Measurements from ENCODE around the gene CPNE5.

CPNE5 gene

DNA sequence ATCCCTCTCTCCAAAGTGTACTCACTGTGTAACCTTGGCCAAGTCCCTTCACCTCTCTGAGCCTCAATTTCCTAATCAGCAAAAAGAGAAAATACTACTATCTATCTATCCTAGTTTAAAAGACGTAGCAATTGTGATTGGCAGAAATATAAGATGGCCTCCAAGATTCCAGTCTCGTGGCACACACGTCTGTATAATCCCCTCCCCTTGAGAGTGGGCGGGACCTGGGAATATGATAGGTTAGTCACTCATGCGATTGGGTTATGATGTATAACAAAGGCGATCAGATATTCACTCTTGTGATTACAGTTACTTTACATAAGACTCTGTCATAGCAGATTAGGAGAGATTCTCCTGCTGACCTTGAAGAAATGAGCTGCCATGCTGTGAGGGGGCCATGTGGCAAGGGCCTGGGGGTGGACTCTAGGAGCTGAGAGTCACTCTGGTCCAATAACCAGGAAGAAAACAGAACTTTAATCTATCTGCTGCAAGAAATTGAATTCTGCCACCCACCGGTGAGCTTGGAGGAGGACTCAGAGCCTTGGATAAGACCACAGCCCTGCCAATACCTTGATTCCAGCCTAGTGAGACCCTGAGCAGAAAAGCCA lies 6.0 kb downstream of the CPNE5 start:
- DNase-seq: no peak

- no peak for DNase-seq
These were observed 6.9 kb downstream of the CPNE5 start for GRCh38 chr6:36832313-36832712.

DNA sequence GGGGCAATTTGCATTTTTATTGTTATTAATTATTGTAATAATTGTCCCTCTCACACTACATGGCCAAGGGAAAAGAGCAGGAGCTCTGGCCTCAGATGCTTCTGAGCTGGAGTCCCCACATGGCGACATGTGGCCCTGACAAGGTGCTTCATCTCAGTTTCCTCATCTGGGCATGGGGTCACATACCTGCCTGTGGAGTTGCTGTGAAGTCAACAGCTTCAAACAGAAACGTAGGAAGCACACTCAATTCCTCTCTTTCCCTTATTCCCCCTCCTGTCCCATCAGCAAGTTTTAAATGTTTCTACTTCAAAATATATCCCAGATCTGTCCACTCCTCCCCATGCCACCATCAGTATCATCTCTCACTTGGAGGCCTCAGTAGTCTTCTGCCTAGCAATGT lies 8.7 kb downstream of the CPNE5 start:
- DNase-seq: no peak

DNA sequence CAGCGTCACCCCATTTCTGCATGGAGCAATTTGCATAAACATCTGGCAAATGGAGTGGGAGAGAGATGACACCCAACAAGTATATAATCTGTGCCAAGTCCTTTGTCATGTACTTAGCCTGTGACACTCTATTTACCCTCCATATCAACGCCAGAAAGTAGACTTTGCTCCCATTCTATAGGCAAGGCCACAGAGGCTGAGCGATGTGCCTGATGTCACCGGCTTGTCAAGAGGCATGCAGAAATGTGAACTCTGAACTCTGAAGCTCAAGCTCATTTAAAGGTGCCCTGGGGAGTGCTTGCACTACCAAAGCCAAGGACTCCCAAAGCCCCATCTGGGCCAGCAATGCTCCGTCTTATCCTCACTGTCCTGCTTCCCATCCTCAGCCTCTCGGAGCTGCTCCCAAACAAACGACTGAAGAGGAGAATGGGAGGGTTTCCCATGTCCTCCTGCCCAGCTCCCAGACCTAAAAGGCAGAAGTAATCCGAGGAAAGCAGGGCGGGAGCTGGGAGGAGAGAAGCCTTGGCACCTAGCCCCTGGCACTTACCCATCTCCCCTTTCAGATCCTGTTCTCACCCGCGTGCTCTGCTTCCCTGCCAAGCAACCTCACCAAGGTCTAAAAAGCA lies 9.2 kb downstream of the CPNE5 start:
- no peak for DNase-seq

DNA sequence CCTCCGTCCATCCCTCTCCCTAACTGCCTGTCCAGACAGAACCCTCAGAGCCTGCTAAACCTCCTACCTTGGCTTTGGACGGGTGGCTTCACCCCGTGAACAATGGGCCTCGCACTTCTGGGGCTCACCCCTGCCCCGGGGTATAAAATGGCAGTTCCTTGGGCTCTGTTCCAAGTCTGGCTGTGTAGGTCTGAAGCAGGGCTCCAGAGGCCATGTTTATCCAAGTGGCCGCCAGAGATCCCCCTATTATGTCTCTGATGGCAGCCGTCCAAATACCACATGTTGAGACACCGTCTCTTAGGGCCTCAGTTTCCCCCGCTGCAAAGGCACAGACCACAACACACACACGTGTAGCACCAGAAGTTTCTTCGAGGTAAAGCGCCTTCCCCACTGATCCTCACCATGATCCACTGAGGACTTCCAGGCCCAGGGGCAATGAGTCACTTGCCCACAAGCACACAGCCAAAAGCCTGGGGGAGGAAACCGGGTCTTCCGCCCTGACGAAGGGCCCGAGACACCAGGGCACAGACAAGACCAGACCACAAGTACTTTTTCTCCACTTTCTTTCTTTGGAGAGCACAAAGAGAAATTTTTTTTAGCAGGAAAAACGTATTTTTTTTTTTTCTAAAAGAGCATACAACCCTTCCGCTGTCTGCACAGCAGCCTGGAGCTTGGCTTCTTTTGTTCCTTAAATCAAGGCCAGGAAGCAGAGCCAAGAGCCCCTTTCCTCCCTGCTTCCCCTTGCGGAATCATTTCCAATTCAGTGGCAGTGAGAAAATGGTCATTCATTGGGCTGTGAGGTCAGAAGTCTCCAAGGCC lies 11.8 kb downstream of the CPNE5 start:
- DNase-seq: peak; percentile 52

- no peak for DNase-seq
These were observed 12.6 kb downstream of the CPNE5 start for GRCh38 chr6:36826520-36827227.

DNA sequence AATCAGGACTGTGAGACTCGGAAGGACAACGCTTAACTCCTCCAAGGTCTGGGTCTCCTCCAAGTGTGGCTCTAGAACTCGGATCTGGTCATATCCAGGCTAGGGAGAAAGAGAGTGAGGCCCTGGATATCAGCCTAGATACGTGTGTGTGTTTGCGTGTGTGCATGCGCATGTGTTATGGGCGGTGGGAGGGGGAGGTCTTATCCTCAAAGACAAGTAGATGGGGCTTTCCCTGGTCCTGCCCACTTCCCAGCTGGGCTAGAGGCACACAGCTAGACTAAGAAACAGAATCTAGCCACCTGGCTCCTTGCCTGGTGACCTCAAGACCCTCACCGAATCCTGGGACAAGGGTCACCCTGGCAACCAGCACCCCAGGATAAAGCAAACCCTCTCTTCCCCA lies 13.2 kb downstream of the CPNE5 start:
- no peak for DNase-seq

- DNase-seq: no peak
These were observed 13.8 kb downstream of the CPNE5 start for GRCh38 chr6:36825452-36825851.

- no peak for DNase-seq
These were observed 15.0 kb downstream of the CPNE5 start for GRCh38 chr6:36824253-36824652.

GRCh38 chr6:36823421-36824096 lies 15.7 kb downstream of the CPNE5 start:
- DNase-seq: no peak

DNA sequence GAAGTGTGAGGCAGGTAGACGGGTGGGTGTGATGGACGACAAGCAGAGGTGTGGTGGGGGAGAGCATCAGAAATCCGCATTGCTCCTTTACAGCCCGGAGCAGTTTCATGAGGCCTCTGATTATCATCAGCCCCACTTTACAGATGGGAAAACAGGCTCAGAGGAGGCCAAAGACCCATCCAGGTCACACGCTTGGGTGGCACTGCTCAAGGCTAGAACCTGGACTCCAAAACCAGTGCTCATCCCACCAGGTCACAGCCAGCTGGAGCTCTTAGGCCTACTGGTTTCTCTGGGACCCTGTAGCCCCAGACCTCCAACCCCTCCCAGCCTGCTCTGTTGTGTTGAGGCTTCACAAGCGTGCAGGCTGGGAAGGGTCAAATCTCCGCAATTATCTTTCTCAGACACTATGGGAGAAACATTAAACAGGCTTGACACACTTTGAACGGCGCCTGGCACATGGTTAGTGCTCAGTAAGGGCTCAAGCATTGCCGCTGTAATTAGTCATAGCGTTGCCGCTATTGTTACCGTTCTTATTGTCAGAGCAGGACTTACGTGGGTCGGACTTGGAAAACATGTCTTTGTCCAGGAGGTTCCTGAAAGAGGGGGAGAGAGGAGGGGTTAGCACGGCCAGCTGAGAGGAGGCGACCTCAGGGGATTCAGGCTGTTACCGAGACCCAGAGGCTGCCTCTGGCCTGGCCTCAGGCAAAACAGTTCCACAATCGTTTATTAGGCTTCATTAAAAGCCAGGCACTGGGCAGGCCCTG lies 16.6 kb downstream of the CPNE5 start:
- no peak for DNase-seq

DNA sequence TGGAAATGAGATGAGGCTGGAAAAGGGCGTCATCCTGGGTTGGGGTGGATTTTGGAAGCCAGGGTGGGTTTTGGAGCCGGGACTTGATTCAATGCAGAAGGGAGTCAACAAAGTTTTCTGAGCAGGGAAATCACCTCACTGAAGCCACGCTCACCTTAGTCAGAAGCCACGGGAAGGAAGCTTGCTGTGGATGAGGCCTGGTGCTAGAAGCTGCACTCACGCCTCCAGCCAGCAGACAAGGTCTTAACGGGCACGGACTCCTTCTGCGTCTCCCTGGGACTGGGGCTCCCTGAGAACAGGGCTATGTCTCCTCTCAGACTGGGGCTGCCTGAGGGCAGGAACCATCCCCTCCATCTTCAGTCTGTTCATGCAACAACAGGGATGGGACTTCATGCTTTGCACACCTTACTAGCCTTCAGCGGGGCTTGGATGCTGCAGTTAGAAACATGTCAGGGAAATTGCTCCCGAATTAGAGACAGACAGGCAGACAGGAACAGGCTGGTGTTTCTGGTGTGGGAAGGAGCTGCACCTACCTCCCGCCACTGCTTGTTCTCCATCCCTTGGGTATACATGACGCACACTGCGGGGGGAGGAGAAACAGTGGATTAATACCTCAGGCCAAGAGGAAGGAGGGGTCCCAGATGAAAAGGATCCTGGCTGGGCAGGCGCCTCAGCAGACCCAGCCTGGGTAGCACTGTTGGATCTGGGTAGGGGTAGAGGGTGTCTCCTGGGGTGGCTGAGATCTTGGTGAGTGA lies 17.5 kb downstream of the CPNE5 start:
- DNase-seq: no peak

GRCh38 chr6:36820700-36821580 lies 18.3 kb downstream of the CPNE5 start:
- no peak for DNase-seq

DNA sequence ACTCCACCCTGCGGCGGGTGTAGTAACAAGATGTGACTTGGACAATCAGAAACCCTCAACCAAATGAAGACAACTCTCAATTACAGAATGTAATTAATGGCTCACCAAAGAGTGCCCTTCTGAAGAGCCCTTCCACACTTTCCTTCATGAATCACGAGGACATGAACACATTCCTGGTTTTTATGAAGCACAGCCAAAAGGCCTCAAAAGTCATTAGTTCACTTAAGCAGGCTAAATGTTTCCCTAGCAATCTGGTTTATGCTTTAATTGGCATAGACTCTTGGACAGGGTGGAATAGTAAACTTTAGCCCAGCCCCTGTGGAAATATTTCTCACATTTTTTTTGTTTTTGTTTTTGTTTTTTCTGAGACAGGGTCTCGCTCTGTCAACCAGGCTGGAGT lies 20.5 kb downstream of the CPNE5 start:
- DNase-seq: no peak

DNA sequence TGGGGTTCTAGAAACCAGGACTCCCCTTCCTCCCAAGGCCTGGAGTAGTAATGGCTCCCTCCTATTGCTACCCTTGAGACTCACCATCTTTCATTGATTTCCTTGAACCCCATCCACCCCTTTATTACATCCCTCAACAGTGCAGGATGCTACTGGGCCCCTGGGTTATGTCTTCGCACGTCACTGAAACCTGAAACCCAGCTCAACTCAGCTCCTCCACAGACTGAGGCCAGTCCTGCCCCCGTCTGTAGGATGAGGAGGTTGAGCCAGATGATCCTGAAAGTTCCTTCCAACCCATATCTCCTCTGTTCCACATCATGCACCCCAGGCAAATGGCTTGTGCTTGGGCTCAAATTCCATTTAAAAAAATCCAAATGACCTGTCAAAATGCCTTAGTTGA lies 21.4 kb downstream of the CPNE5 start:
- DNase-seq: no peak

DNA sequence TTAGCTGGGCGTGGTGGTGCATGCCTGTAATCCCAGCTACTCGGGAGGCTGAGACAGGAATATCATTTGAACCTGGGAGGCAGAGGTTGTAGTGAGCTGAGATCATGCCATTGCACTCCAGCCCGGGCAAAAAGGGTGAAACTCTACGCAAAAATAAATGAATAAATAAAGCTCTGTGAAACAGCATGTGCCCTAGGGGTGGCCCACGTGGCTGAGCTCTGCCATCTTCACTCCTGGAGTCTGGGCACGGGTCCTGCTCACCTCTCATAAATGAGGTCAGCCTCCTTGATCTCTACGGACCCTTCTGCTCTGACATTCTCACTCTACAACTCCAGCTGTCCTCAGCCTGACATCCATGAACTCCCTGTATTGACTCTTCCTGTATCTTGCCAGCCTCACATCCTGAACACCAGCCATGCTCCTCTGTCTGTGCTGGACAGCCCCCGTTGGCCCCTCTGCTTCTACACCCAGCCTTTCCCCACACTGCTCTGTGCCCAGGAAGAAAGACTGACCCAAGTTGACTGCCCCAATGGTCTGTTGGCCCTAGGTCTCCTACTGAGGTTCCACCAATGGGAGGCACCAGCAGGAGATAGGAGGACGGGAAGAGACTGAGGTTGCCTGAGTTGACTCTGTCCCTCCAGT lies 21.9 kb downstream of the CPNE5 start:
- no peak for DNase-seq

DNA sequence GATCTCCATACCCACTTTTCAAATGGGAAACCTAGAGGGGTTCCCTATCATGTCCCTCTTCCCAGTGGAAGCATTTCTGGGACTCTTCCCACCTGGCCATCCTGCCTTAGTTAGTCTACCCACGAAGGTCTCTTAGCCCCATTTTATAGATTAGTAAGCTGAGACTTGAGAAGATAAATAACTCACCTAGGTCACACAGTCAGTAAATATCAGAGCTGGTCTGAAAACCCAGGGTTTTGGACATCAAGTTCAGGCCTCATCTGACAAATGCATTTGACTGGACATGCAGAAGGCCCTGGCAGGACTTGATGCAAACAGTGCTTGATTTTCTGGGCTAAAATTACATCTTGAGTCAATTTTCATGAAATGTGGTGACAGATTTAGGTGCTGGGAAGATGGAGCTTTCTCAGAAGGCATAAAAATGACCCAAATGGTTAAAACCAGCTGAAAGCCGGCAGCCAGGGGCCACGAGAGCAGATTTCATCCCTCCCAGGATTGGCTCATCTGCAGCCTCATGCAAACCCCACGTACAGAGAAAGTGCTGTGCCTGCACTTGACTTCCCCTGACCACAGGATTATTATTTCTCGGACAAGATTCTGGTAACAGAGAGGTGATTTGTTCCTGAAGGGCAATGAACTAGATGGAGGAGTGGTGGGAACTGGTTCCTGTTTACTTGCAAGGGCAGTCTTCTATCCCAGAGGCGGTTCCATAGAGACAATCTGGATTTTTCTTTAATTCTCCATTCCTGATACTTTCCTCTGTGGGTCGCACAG lies 23.1 kb downstream of the CPNE5 start:
- DNase-seq: no peak

DNA sequence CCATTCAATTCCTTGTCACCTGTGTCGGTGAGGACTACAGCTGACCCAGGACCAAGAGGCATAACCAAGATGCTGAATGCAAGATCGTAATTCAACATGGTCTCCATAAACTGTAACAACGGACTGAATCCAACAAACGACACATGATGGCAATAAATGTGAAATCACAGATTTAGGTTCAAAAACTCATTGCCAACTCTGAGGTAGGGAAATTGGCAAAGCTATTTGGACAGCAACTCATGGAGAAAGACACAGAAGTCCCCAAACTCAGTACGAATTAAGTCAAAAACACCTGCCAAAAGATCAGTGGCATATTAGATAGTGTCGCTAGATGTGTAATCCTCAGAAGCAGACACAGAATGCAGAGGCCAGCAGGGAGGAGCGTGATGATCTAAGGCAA lies 25.0 kb downstream of the CPNE5 start:
- no peak for DNase-seq

- DNase-seq: no peak
These were observed 25.7 kb downstream of the CPNE5 start for GRCh38 chr6:36813526-36813925.
